Smooth muscle cell (in vitro differentiated cells): ENCODE results near the gene RBM10. TPM values are rescaled to one million over a fixed set of nuclear protein-coding genes. Genes with fewer than 3 reads are reported as not detected.
A peak's percentile ranks its signal among the peaks of the same experiment; 100 is the strongest.

Experiments
- DNase-seq: peaks from one replicate; lab custom pipeline; 2025; ENCODE audit not compliant: unreplicated experiment; lab: John Stamatoyannopoulos, UW
- H2AFZ ChIP-seq: fragments of 200-600 bp; sonication (generic); 2 replicates; pipeline ENCODE4 v1.6.0; 2016; ENCODE audit warnings: antibody characterized with exemption, low read depth, mild to moderate bottlenecking
- H3F3A ChIP-seq: fragments of 200-600 bp; sonication (generic); 2 replicates; pipeline ENCODE4 v1.6.0; 2017; ENCODE audit warnings: antibody characterized with exemption, low read depth
- H3K27ac ChIP-seq: fragments of 200-600 bp; sonication (generic); 2 replicates; pipeline ENCODE4 v1.5.1; 2016; ENCODE audit warnings: low read depth, mild to moderate bottlenecking
- H3K27me3 ChIP-seq: fragments of 200-600 bp; sonication (generic); 2 replicates; pipeline ENCODE4 v1.6.1; 2016; ENCODE audit warnings: low read depth, mild to moderate bottlenecking
- H3K36me3 ChIP-seq: fragments of 200-600 bp; sonication (generic); 2 replicates; pipeline ENCODE4 v1.5.1; 2016; ENCODE audit warnings: low read depth
- H3K4me1 ChIP-seq: fragments of 200-600 bp; sonication (generic); 2 replicates; pipeline ENCODE4 v1.5.1; 2016; ENCODE audit warnings: low read depth
- H3K4me2 ChIP-seq: fragments of 200-600 bp; sonication (generic); 2 replicates; pipeline ENCODE4 v1.6.0; 2016; ENCODE audit warnings: mild to moderate bottlenecking
- H3K4me3 ChIP-seq: fragments of 200-600 bp; sonication (generic); 2 replicates; pipeline ENCODE4 v1.5.1; 2016; ENCODE audit warnings: mild to moderate bottlenecking
- H3K79me2 ChIP-seq: fragments of 200-600 bp; sonication (generic); 2 replicates; pipeline ENCODE4 v1.6.0; 2016; ENCODE audit warnings: low read depth, mild to moderate bottlenecking
- H3K9ac ChIP-seq: fragments of 200-600 bp; sonication (generic); 2 replicates; pipeline ENCODE4 v1.6.0; 2016; ENCODE audit warnings: low read depth
- H3K9me3 ChIP-seq: fragments of 200-600 bp; sonication (generic); replicated peaks from 2 replicates; pipeline ENCODE4 v1.5.1; 2016; ENCODE audit warnings: low read depth
- H4K20me1 ChIP-seq: fragments of 200-600 bp; sonication (generic); 2 replicates; pipeline ENCODE4 v1.6.0; 2016; ENCODE audit warnings: low read depth
- CTCF ChIP-seq: fragments of 200-600 bp; sonication (generic); IDR thresholded peaks from 2 replicates; pipeline ENCODE4 v1.5.1; 2017; ENCODE audit warnings: borderline replicate concordance, mild to moderate bottlenecking, antibody characterized with exemption; ENCODE audit not compliant: insufficient read depth, poor library complexity, severe bottlenecking
- WGBS: methylation state at CpG from one replicate; pipeline ENCODE4 v1.1.7; 2016; ENCODE audit warnings: low lambda C conversion rate; 5-methylcytosine and 5-hydroxymethylcytosine counted together
- polyA plus RNA-seq: library from polyadenylated mRNA; unstranded; fragments of >200 nt; fragmentation: Nextera tagmentation; extraction: Ambion mirVana; gene quantifications from 2 replicates; pipeline ENCODE4 v1.2.1, GENCODE V29; 2016
- total RNA-seq: library from RNA; depleted of rRNA; stranded (reverse); fragments of >200 nt; gene quantifications from 2 replicates; pipeline ENCODE4 v1.2.3, GENCODE V29; 2014

RBM10 gene
- total RNA-seq (17.6 and 18.3 TPM in 2 replicates), polyA plus RNA-seq (39.2 and 42.7 TPM in 2 replicates)

GRCh38 chrX:47144626-47145394 is at the start of gene RBM10, which contains the start of gene NDUFB11:
Gene RBM10 (plus strand): TSS chrX:47145221. CDS start chrX:47147482, 2,261 bp downstream.
Gene NDUFB11 (minus strand): TSS chrX:47144702. CDS start chrX:47144679, 23 bp downstream.
- H3K27me3 ChIP-seq = no peaks in the 10 kb centered on the region
- 47% methylated on average over 54 of the region's 54 CpGs for WGBS
- peaks cover 29% of the 10 kb centered on the region for H4K20me1 ChIP-seq
- H3K4me1 ChIP-seq = peaks cover 6% of the 10 kb centered on the region
- peak within 1 kb of the TSS; percentile 79 for H3K4me3 ChIP-seq
- peak; percentile 58 for DNase-seq
- peak within 1 kb of the TSS; percentile 85 for H3K4me2 ChIP-seq
- peak within 1 kb of the TSS; percentile 90 for H3K27ac ChIP-seq
- H2AFZ ChIP-seq = peak within 1 kb of the TSS; percentile 26
- no peaks in the 10 kb centered on the region for H3F3A ChIP-seq
- TF ChIP-seq CTCF = peak; percentile 48
- H3K9ac ChIP-seq = peak within 1 kb of the TSS; percentile 93
- H3K79me2 ChIP-seq = peaks cover 41% of the 10 kb centered on the region
- no peaks in the 10 kb centered on the region for H3K9me3 ChIP-seq
- no peaks in the 10 kb centered on the region for H3K36me3 ChIP-seq

GRCh38 chrX:47097018-47097417 is 48.0 kb upstream of the RBM10 start:
- no peaks in the 10 kb centered on the region for H3F3A ChIP-seq
- no peaks in the 10 kb centered on the region for H3K27me3 ChIP-seq
- DNase-seq = no peak
- H3K27ac ChIP-seq = no peak overlapping the region
- TF ChIP-seq CTCF = no peak
- no peaks in the 10 kb centered on the region for H3K79me2 ChIP-seq
- no peak overlapping the region for H3K9ac ChIP-seq
- H2AFZ ChIP-seq = no peak overlapping the region
- H3K4me1 ChIP-seq = no peaks in the 10 kb centered on the region
- H3K36me3 ChIP-seq = no peaks in the 10 kb centered on the region
- no peaks in the 10 kb centered on the region for H3K9me3 ChIP-seq
- WGBS = 69% methylated on average over 4 of the region's 4 CpGs
- H3K4me3 ChIP-seq = no peak overlapping the region
- no peaks in the 10 kb centered on the region for H4K20me1 ChIP-seq
- H3K4me2 ChIP-seq = no peak overlapping the region

DNA sequence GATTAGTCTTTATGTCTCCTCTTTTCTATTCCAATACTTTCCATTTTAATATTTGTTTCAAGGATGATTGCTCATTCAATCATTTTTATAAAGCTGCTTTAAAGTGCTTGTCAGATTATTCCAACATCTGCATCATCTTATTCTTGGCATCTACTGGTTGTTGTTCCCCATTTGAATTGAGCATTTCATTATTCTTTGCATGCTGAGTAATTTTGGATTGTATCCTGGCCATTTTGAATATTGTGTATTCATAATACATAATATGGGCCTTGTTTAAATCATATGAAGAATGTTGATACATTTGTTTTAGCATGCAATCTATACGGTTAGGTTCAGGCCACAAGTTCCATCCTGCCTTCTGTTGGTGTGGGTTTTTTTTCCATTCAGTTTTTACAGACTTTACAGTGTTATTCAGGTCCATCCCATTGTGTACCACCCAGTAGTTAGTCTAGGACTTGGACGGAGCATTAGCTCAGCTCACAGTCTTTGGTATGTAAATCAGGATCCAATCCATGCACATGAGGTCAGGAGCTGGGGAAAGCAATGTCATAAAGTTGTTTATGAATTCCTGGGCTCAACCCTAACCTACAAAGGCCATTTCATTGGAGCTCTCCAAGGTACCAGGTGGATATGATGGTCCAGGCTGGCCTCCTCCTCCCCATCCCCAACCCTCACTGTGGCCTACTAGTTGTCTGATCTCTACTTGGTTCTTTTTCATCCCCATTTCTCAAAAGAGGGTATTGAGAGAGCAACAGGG is 46.5 kb upstream of the RBM10 start:
- Histone ChIP-seq H3K9me3 (no peaks in the 10 kb centered on the region), H3K27ac (no peak overlapping the region), H3F3A (no peaks in the 10 kb centered on the region), H3K9ac (no peak overlapping the region), H2AFZ (no peak overlapping the region), H3K4me1 (no peaks in the 10 kb centered on the region), H3K36me3 (no peaks in the 10 kb centered on the region), H4K20me1 (no peaks in the 10 kb centered on the region), H3K79me2 (no peaks in the 10 kb centered on the region), H3K27me3 (no peaks in the 10 kb centered on the region), H3K4me3 (no peak overlapping the region), H3K4me2 (no peak overlapping the region)
- TF ChIP-seq CTCF = no peak
- DNase-seq = no peak
- 80% methylated on average over 2 of the region's 2 CpGs for WGBS
